ENCODE measurements around the gene ABCA1.
A peak's percentile ranks its signal among the peaks of the same experiment; 100 is the strongest.
"Not testable (repeated sequence)": the region's sequence is repeated elsewhere in the genome, so short reads cannot be mapped to it uniquely, and the experiment has no call there.

ABCA1 gene

GRCh38 chr9:104907278-104907951, 20.5 kb downstream of the ABCA1 start:
- H3K4me3 ChIP-seq: no peak overlapping the region
- H3K27ac ChIP-seq: peak overlapping the region in 18 of 21 experiments; percentile 5 to 77 (median 57)

- H3K27ac ChIP-seq: peak overlapping the region in 16 of 21 experiments; percentile 7 to 77 (median 56)
- H3K4me3 ChIP-seq: no peak overlapping the region
Observed at GRCh38 chr9:104906441-104907277, 21.3 kb downstream of the ABCA1 start.

- Histone ChIP-seq H3K27ac (peak overlapping the region in 11 of 21 experiments; percentile 2 to 77 (median 45)), H3K4me3 (no peak overlapping the region)
Observed at GRCh38 chr9:104905931-104906330, 22.0 kb downstream of the ABCA1 start.

GRCh38 chr9:104905153-104905901, 22.6 kb downstream of the ABCA1 start:
- Histone ChIP-seq H3K27ac (peak overlapping the region in 6 of 21 experiments; percentile 2 to 77 (median 12)), H3K4me3 (no peak overlapping the region)

GRCh38 chr9:104903609-104904008, 24.3 kb downstream of the ABCA1 start:
- peak overlapping the region in 1 of 21 experiments; percentile 35 for H3K27ac ChIP-seq

GRCh38 chr9:104900871-104901270, 27.1 kb downstream of the ABCA1 start:
- H3K27ac ChIP-seq: peak overlapping the region in 2 of 21 experiments; percentile 41
- no peak overlapping the region for H3K4me3 ChIP-seq

More at GRCh38 chr9:104903609-104904008, 24.3 kb downstream of the ABCA1 start:
- no peak overlapping the region for H3K4me3 ChIP-seq

GRCh38 chr9:104900324-104900723, 27.6 kb downstream of the ABCA1 start:
- Histone ChIP-seq H3K4me3 (no peak overlapping the region), H3K27ac (peak overlapping the region in 1 of 21 experiments; percentile 37)

GRCh38 chr9:104899759-104900247, 28.2 kb downstream of the ABCA1 start:
- peak overlapping the region in 1 of 21 experiments; percentile 37 for H3K27ac ChIP-seq
- no peak overlapping the region for H3K4me3 ChIP-seq

GRCh38 chr9:104898376-104898775, 29.6 kb downstream of the ABCA1 start:
- H3K27ac ChIP-seq, H3K4me3 ChIP-seq: not testable (repeated sequence)

GRCh38 chr9:104896131-104896530, 31.8 kb downstream of the ABCA1 start:
- H3K27ac ChIP-seq: peak overlapping the region in 2 of 21 experiments; percentile 11 to 51
- H3K4me3 ChIP-seq: no peak overlapping the region

GRCh38 chr9:104895572-104895971, 32.4 kb downstream of the ABCA1 start:
- H3K27ac ChIP-seq: peak overlapping the region in 3 of 21 experiments; percentile 11 to 51 (median 39)
- no peak overlapping the region for H3K4me3 ChIP-seq

- H3K27ac ChIP-seq: no peak overlapping the region
- no peak overlapping the region for H3K4me3 ChIP-seq
Observed at GRCh38 chr9:104892701-104893100, 35.3 kb downstream of the ABCA1 start.

GRCh38 chr9:104890433-104890770, 37.6 kb downstream of the ABCA1 start:
- H3K4me3 ChIP-seq: no peak overlapping the region
- H3K27ac ChIP-seq: no peak overlapping the region

GRCh38 chr9:104885818-104886709, 41.9 kb downstream of the ABCA1 start:
- Histone ChIP-seq H3K27ac (no peak overlapping the region), H3K4me3 (no peak overlapping the region)

GRCh38 chr9:104883169-104883568, 44.8 kb downstream of the ABCA1 start:
- no peak overlapping the region for H3K27ac ChIP-seq
- no peak overlapping the region for H3K4me3 ChIP-seq

- H3K27ac ChIP-seq: peak overlapping the region in 1 of 21 experiments; percentile 14
- no peak overlapping the region for H3K4me3 ChIP-seq
Observed at GRCh38 chr9:104882566-104882965, 45.4 kb downstream of the ABCA1 start.

- no peak overlapping the region for H3K4me3 ChIP-seq
- peak overlapping the region in 1 of 21 experiments; percentile 14 for H3K27ac ChIP-seq
Observed at GRCh38 chr9:104882086-104882485, 45.9 kb downstream of the ABCA1 start.

GRCh38 chr9:104879555-104880309, 48.2 kb downstream of the ABCA1 start:
- H3K4me3 ChIP-seq: no peak overlapping the region
- H3K27ac ChIP-seq: peak overlapping the region in 18 of 21 experiments; percentile 4 to 86 (median 58)

Measured in skin epidermis (tissue), 12 donors.